ENCODE data around the gene DRD2.

DNA sequence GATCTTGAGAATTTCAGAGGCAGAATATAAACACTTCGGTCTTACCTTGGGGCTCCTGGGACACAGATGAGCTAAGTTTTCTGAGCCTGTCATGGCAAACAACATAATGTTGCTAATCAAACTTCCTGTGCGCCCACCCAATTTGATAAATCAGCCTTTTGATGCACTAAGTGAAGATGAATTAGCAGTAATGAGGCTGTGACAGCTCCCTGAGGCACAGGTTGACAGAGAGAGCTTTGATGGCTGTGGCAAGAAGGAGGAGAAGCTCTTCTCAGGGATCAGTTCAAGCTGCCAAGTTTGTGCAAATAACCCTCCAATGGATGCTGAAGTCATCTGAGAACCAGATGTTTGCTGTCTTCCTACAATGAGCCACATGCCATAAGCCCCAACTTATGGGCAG lies 34.4 kb downstream of the DRD2 start:
- TF ChIP-seq, protein P1, sequence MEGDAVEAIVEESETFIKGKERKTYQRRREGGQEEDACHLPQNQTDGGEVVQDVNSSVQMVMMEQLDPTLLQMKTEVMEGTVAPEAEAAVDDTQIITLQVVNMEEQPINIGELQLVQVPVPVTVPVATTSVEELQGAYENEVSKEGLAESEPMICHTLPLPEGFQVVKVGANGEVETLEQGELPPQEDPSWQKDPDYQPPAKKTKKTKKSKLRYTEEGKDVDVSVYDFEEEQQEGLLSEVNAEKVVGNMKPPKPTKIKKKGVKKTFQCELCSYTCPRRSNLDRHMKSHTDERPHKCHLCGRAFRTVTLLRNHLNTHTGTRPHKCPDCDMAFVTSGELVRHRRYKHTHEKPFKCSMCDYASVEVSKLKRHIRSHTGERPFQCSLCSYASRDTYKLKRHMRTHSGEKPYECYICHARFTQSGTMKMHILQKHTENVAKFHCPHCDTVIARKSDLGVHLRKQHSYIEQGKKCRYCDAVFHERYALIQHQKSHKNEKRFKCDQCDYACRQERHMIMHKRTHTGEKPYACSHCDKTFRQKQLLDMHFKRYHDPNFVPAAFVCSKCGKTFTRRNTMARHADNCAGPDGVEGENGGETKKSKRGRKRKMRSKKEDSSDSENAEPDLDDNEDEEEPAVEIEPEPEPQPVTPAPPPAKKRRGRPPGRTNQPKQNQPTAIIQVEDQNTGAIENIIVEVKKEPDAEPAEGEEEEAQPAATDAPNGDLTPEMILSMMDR (IDR thresholded peaks at IDR 0.05; ENCODE audit: low read depth, low read length, missing input control) = no peak
- TF ChIP-seq JUND (IDR thresholded peaks at IDR 0.05) = no peak
- TF ChIP-seq YY1 (IDR thresholded peaks at IDR 0.05) = no peak
- TF ChIP-seq RAD21 (IDR thresholded peaks at IDR 0.05) = no peak
